IPS DF 6.9 (cell line): ENCODE measurements around the gene PHRF1.
A peak's percentile ranks its signal among the peaks of the same experiment; 100 is the strongest.
"Not testable (repeated sequence)": the region's sequence is repeated elsewhere in the genome, so short reads cannot be mapped to it uniquely, and the experiment has no call there.

Source experiments
- DNase-seq: peaks from one replicate; pipeline ENCODE4 v3.0.0-alpha.2; 2013; ENCODE audit warnings: low read depth, low spot score
- H3K27ac ChIP-seq: one replicate; pipeline ENCODE4 v1.5.1; 2013; ENCODE audit warnings: low read length, control low read depth
- H3K27me3 ChIP-seq: 2 replicates; pipeline ENCODE4 v1.6.1; 2013; ENCODE audit warnings: mild to moderate bottlenecking, low read length; ENCODE audit not compliant: control insufficient read depth, insufficient read depth
- H3K36me3 ChIP-seq: 2 replicates; pipeline ENCODE4 v1.6.1; 2013; ENCODE audit warnings: low read length; ENCODE audit not compliant: control insufficient read depth, insufficient read depth
- H3K4me1 ChIP-seq: 2 replicates; pipeline ENCODE4 v1.6.1; 2013; ENCODE audit warnings: low read length; ENCODE audit not compliant: control insufficient read depth, insufficient read depth
- H3K4me3 ChIP-seq: 2 replicates; pipeline ENCODE4 v1.5.1; 2013; ENCODE audit warnings: mild to moderate bottlenecking, low read length
- H3K9me3 ChIP-seq: 2 replicates; pipeline ENCODE4 v1.6.1; 2013; ENCODE audit warnings: low read length, inconsistent platforms; ENCODE audit not compliant: control insufficient read depth, insufficient read depth
- WGBS: extraction: QIAGEN DNeasy Blood & Tissue Kit; methylation state at CpG from one replicate; pipeline ENCODE4 v1.1.7; 2013; ENCODE audit warnings: mixed read lengths, missing lambda C conversion rate; ENCODE audit not compliant: insufficient read length, insufficient coverage; 5-methylcytosine and 5-hydroxymethylcytosine counted together

PHRF1 gene

DNA sequence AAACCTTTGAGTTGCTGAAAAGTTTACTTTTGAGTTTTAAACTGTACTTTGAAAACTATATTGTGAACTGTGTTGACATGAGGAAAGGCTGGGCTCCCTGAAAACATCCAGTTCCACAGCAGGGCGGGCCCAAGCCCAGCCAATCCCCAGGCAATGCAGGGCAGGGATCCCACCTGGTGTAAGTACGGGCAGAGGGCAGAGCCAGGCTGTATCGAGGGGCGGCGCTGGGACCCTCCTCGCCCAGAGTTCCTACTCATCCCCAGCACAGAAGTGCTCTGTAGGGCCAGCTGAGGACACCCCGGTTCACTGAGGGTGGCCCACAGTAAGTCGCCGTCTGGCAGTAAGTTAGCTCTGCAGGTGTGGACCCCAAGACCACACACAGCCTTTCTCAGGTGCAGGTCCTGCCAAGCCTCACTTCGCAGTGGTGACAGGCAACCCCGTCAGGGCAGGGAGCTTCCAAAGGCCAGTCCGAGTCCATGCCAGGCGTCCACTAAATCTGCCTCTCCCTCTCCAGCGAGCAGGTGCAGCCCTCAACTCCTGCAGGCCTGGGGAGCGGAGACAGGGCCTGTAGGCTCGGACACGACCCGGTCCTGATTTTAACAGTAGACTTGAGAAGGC is 9.2 kb upstream of the PHRF1 start:
- peaks cover 13% of the 10 kb centered on the region for H3K4me1 ChIP-seq
- H3K36me3 ChIP-seq, result 0 out of 2 replicates have a peak, but pooled peaks cover 3% of the 10 kb centered on the region
- no peak overlapping the region for H3K27ac ChIP-seq
- no peaks in the 10 kb centered on the region for H3K9me3 ChIP-seq
- peak overlapping the region; percentile 74; the same call in 1 of the 2 replicates for H3K4me3 ChIP-seq
- no peaks in the 10 kb centered on the region for H3K27me3 ChIP-seq
- DNase-seq, result no peak
- no CpG with 5 or more reads among the region's 18 CpGs for WGBS

GRCh38 chr11:567629-568292 is 8.5 kb upstream of the PHRF1 start:
- Histone ChIP-seq H3K36me3 (0 out of 2 replicates have a peak, but pooled peaks cover 3% of the 10 kb centered on the region), H3K9me3 (no peaks in the 10 kb centered on the region), H3K4me3 (peak overlapping the region; percentile 74; the same call in 1 of the 2 replicates), H3K27ac (no peak overlapping the region), H3K27me3 (no peaks in the 10 kb centered on the region), H3K4me1 (peaks cover 13% of the 10 kb centered on the region)
- DNase-seq, result no peak
- no CpG with 5 or more reads among the region's 41 CpGs for WGBS

DNA sequence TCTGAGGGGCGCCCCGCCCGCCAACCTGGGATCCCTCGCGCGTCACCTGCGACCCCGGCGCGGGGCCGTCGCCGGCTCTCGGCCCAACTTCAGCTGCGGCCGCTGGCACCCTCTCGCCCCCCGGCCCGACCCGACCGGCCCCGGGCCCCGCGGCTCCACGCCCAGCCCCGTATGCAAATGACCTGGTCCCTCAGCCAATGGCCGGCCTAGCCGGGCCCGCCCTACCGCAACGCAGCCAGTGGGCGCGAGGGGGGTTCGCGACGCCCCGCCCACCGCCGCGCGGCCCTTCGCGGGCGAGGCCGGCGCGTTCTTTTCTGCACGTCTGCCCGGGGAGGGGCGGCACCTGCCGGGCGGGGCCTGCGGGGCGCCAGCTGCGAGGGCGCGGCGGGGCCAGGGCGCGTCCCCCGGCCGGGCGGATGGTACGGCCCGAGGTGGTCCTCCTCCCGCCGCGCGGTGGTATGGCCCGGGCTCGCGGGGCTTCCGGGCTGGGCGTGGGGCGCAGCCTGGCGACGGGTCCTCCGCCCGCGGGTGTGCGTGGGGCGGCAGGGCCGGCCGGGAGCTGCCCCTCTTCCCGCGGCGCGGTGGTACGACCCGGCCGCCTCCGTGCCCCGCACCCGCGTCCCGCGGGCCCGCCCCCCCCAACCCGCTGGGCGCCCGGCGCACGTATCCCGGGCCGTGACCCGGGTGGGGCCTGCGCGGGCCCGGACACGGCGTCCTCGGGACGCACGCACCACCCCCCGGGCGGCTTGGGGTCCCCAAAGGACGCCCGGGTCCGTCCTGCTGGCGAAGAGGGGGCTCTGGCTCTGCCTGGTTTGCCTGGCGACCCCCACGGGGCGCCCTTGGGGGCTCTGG is 7.7 kb upstream of the PHRF1 start:
- no peak for DNase-seq
- no peaks in the 10 kb centered on the region for H3K27me3 ChIP-seq
- H3K9me3 ChIP-seq, result no peaks in the 10 kb centered on the region
- no CpG with 5 or more reads among the region's 123 CpGs for WGBS
- H3K4me1 ChIP-seq, result peaks cover 15% of the 10 kb centered on the region
- no peaks in the 10 kb centered on the region for H3K36me3 ChIP-seq
- no peak overlapping the region for H3K27ac ChIP-seq
- peak overlapping the region; percentile 74; the same call in 1 of the 2 replicates for H3K4me3 ChIP-seq

- no peaks in the 10 kb centered on the region for H3K36me3 ChIP-seq
- no peaks in the 10 kb centered on the region for H3K27me3 ChIP-seq
- no CpG with 5 or more reads among the region's 36 CpGs for WGBS
- DNase-seq, result no peak
- peaks cover 15% of the 10 kb centered on the region for H3K4me1 ChIP-seq
- peak overlapping the region; percentile 74; the same call in 1 of the 2 replicates for H3K4me3 ChIP-seq
- H3K9me3 ChIP-seq, result no peaks in the 10 kb centered on the region
- H3K27ac ChIP-seq, result no peak overlapping the region
Observed at GRCh38 chr11:569158-569885, 6.9 kb upstream of the PHRF1 start.

DNA sequence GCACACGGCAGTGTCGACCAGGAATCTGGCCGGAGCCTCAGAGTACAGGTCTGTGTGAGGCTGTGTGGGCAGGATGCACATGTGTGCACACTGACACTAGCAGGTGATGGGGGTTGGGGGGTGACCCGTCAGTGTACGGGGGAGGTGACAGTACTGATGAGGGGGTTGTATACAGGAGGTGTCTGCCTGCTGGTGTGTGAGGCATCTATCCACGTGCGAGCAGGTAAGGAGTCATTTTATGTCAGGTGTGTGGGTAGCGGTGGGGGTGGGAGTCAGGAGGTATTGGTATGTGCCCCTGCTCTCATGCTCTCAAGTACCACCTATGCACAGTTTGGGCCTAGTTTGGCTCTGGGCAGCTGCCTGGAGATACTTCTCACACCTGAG is 4.5 kb upstream of the PHRF1 start:
- no CpG with 5 or more reads among the region's 8 CpGs for WGBS
- H3K4me3 ChIP-seq, result no peak overlapping the region
- H3K36me3 ChIP-seq, result no peaks in the 10 kb centered on the region
- no peaks in the 10 kb centered on the region for H3K9me3 ChIP-seq
- H3K27me3 ChIP-seq, result peaks cover 5% of the 10 kb centered on the region; the same call in 1 of the 2 replicates
- no peak overlapping the region for H3K27ac ChIP-seq
- no peak for DNase-seq
- H3K4me1 ChIP-seq, result peaks cover 14% of the 10 kb centered on the region

GRCh38 chr11:573146-573759 is 3.0 kb upstream of the PHRF1 start:
- WGBS, result no CpG with 5 or more reads among the region's 16 CpGs
- Histone ChIP-seq H3K27me3 (peaks cover 5% of the 10 kb centered on the region; the same call in 1 of the 2 replicates), H3K4me1 (peaks cover 14% of the 10 kb centered on the region), H3K36me3 (no peaks in the 10 kb centered on the region), H3K9me3 (no peaks in the 10 kb centered on the region), H3K27ac (no peak overlapping the region), H3K4me3 (no peak overlapping the region)
- DNase-seq, result no peak

DNA sequence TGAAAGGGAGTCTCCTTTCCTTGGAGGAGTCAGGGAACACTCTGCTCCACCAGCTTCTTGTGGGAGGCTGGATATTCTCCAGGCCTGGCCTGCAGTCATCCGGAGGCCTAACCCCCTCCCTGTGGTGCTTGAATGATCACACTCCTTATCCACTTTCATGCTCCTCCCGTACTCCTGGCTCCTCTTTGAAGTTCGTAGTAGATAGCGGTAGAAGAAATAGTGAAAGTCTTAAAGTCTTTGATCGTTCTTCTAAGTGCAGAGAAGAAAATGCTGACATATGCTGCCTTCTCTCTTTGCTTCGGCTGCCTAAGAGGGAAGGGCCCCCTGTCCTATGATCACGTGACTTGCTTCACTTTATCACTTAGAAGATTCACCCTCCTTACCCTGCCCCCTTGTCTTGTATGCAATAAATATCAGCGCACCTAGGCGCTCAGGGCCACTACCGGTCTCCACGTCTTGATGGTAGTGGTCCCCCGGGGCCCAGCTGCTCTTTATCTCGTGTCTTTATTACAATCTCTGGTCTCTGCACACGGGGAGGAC is 2.2 kb upstream of the PHRF1 start:
- not testable (repeated sequence) for H3K36me3 ChIP-seq, H3K4me3 ChIP-seq, DNase-seq, H3K27ac ChIP-seq, H3K27me3 ChIP-seq, H3K9me3 ChIP-seq
- peaks cover 14% of the 10 kb centered on the region for H3K4me1 ChIP-seq
- WGBS, result no CpG with 5 or more reads among the region's 14 CpGs

DNA sequence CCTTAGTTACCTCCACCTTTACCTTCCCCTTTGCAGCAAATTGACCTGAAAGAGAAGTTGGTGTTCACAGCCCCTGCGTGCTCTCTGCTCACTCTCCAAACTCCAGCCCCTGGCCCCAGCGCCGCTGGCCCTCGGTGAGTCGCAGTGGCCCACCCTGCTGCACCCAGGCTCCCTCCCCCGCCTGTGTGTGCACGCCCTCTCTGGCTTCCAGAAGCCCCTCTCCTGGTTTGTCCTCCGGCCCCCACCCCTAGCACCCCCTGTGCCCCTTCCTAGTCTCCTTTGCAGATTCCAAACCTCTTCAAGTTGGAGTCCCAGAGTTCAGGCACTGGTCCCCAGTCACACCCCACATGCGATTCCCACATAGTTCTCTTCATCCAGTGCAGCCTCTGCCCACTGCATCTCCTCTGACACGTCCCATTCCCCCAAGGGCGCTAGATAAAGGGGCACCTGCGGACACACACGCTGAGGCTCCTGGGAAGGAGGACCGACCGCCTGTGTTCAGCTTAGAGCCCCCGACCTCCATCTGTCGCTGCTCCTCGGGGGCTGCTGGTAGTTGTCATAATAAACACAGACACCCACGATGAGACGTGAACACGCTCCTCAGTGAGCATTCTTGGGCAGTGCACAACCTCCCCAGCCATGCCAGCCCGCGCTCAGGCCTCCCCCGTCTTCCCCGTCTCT is 1.5 kb upstream of the PHRF1 start:
- Histone ChIP-seq H3K27ac (no peak overlapping the region), H3K27me3 (peaks cover 5% of the 10 kb centered on the region; the same call in 1 of the 2 replicates), H3K9me3 (no peaks in the 10 kb centered on the region), H3K36me3 (no peaks in the 10 kb centered on the region), H3K4me1 (peaks cover 14% of the 10 kb centered on the region), H3K4me3 (peak overlapping the region; percentile 80; the same call in 1 of the 2 replicates)
- no peak for DNase-seq
- WGBS, result no CpG with 5 or more reads among the region's 25 CpGs

DNA sequence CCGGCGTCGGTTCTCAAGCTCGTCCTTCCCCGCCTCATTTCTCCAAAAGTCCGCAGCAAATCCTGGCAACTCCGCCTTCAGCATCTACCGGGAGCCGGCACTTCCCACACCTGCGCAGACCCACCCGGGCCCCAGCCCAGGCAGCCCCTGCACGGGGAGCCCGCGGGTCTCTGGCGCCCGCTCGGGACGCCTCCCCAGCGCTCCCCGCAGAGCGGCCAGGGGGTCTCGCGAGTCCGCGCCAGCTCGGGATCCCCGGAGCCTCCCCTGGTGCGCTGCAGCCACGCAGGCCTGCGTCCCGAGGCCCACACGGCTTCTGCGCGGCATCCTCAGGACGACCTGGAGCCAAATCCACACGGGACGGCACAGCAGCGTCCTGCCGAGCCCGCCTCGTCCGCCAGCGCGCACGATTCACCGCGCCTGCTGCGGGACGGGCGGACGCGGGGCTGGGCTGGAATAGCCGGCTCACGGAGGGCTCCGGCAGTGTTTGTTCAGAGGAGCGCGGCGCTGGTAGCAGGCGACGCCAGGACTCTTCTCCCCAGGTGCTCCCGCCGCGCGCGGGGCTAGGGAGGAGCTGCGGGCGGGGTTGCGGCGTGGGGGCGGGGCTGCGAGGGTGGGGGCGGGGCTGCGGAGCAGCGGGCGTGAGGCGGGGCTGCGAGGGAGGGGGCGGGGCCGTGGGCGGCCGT is 816 bp upstream of the PHRF1 start:
- Histone ChIP-seq H3K36me3 (no peaks in the 10 kb centered on the region), H3K27me3 (peaks cover 5% of the 10 kb centered on the region; the same call in 1 of the 2 replicates), H3K4me3 (peak overlapping the region; percentile 80), H3K9me3 (no peaks in the 10 kb centered on the region), H3K27ac (no peak overlapping the region), H3K4me1 (peaks cover 14% of the 10 kb centered on the region)
- DNase-seq, result no peak
- WGBS, result no CpG with 5 or more reads among the region's 81 CpGs
